Measurements from ENCODE around the gene HMMR. TPM values are rescaled to one million over a fixed set of nuclear protein-coding genes. Genes with fewer than 3 reads are reported as not detected.

HMMR gene
- polyA plus RNA-seq, 1 donor from 2014 or later: 3.5 TPM

GRCh38 chr5:163467682-163468081 lies 7.2 kb downstream of the HMMR start:
- no peaks in the 10 kb centered on the region for H3K36me3 ChIP-seq (ENCODE audit: insufficient read depth, low read length)
- H3K4me3 ChIP-seq (ENCODE audit: low read length): no peak overlapping the region
- H3K9me2 ChIP-seq (ENCODE audit: insufficient read depth, low read length): no peaks in the 10 kb centered on the region
- no peaks in the 10 kb centered on the region for H3F3A ChIP-seq (ENCODE audit: insufficient read depth, low read length, poor library complexity, severe bottlenecking)
- H4K20me1 ChIP-seq (ENCODE audit: insufficient read depth): no peaks in the 10 kb centered on the region
- no peak overlapping the region for H3K4me2 ChIP-seq (ENCODE audit: low read length)
- no peak overlapping the region for H3K9ac ChIP-seq (ENCODE audit: low read length)
- H3K27me3 ChIP-seq (ENCODE audit: insufficient read depth, low read depth, low read length): no peaks in the 10 kb centered on the region
- no peak overlapping the region for H3K27ac ChIP-seq (ENCODE audit: low read length)
- no peak overlapping the region for H2AFZ ChIP-seq (ENCODE audit: low read depth, low read length)
- no peak for TF ChIP-seq EP300 (conservative IDR thresholded peaks at IDR 0.05; ENCODE audit: poor library complexity, severe bottlenecking)
- no peak for TF ChIP-seq SMC3 (conservative IDR thresholded peaks at IDR 0.05; ENCODE audit: poor library complexity)
- TF ChIP-seq TAF1 (IDR thresholded peaks at IDR 0.05; ENCODE audit: low read depth): no peak
- no peak for TF ChIP-seq REST (IDR thresholded peaks at IDR 0.05; ENCODE audit: borderline replicate concordance)
- TF ChIP-seq POLR2AphosphoS5 (IDR thresholded peaks at IDR 0.05): no peak
- no peak for TF ChIP-seq RAD21 (conservative IDR thresholded peaks at IDR 0.05)
- no peak for TF ChIP-seq EZH2 (IDR thresholded peaks at IDR 0.05; ENCODE audit: borderline replicate concordance, insufficient read depth, low read length, poor library complexity, severe bottlenecking)
- TF ChIP-seq CTCF (IDR thresholded peaks at IDR 0.05; ENCODE audit: poor library complexity, severe bottlenecking): no peak
- TF ChIP-seq MXI1 (conservative IDR thresholded peaks at IDR 0.05; ENCODE audit: poor library complexity, severe bottlenecking): no peak
- H3K79me2 ChIP-seq (replicated peaks; ENCODE audit: insufficient read depth, low read length): no peaks in the 10 kb centered on the region
- H3K9me3 ChIP-seq (ENCODE audit: low read length): no peaks in the 10 kb centered on the region

- no peaks in the 10 kb centered on the region for H3K36me3 ChIP-seq (ENCODE audit: insufficient read depth, low read length)
- no peaks in the 10 kb centered on the region for H3K9me3 ChIP-seq (ENCODE audit: low read length)
Observed at GRCh38 chr5:163473635-163474243, 13.3 kb downstream of the HMMR start.

More at GRCh38 chr5:163473635-163474243, 13.3 kb downstream of the HMMR start:
- Histone ChIP-seq H3K4me3 (ENCODE audit: low read length) (no peak overlapping the region), H3F3A (ENCODE audit: insufficient read depth, low read length, poor library complexity, severe bottlenecking) (no peaks in the 10 kb centered on the region), H2AFZ (ENCODE audit: low read depth, low read length) (no peak overlapping the region), H3K27ac (ENCODE audit: low read length) (no peak overlapping the region), H3K9ac (ENCODE audit: low read length) (no peak overlapping the region), H3K27me3 (ENCODE audit: insufficient read depth, low read depth, low read length) (no peaks in the 10 kb centered on the region), H3K4me2 (ENCODE audit: low read length) (no peak overlapping the region), H3K9me2 (ENCODE audit: insufficient read depth, low read length) (no peaks in the 10 kb centered on the region), H4K20me1 (ENCODE audit: insufficient read depth) (no peaks in the 10 kb centered on the region), H3K79me2 (replicated peaks; ENCODE audit: insufficient read depth, low read length) (no peaks in the 10 kb centered on the region)
- TF ChIP-seq EP300 (conservative IDR thresholded peaks at IDR 0.05; ENCODE audit: poor library complexity, severe bottlenecking) (no peak), CTCF (IDR thresholded peaks at IDR 0.05; ENCODE audit: poor library complexity, severe bottlenecking) (peak; percentile 64), RAD21 (conservative IDR thresholded peaks at IDR 0.05) (peak; percentile 35), SMC3 (conservative IDR thresholded peaks at IDR 0.05; ENCODE audit: poor library complexity) (peak; percentile 51)
